HEK293 (cell line): ENCODE measurements around the gene FAM171A2.

ENCODE experiments used
- CTCF ChIA-PET: fragments of 350-600 bp; formaldehyde crosslinking; extraction: SDS; loops from one replicate; lab custom pipeline; 2021; ENCODE audit warnings: antibody characterized with exemption; lab: Yijun Ruan, JAX
- POLR2A ChIA-PET: fragments of 300-600 bp; formaldehyde crosslinking; extraction: SDS; loops from one replicate; lab custom pipeline; 2020; ENCODE audit warnings: antibody characterized with exemption, inconsistent platforms; lab: Yijun Ruan, JAX
- H3K27ac ChIP-seq: fragments of 200-500 bp; sonication (Bioruptor generic); 2 replicates; pipeline ENCODE4 v1.5.1; 2014; ENCODE audit warnings: low read depth, low read length, control low read depth, inconsistent platforms; ENCODE audit errors: extremely low read depth
- H3K36me3 ChIP-seq, 2 experiments: fragments of 200-500 bp in 1 of 2; sonication (Bioruptor generic) in 1 of 2; 1 replicate in 1 of 2; 2 replicates in 1 of 2; pipeline ENCODE4 v1.5.1; 2014 to 2017; ENCODE audit warnings: inconsistent platforms in 2 of 2, low read length in 2 of 2; ENCODE audit not compliant: control insufficient read depth in 2 of 2, insufficient read depth in 1 of 2
- H3K4me1 ChIP-seq: fragments of 200-500 bp; sonication (Bioruptor generic); 2 replicates; pipeline ENCODE4 v1.5.1; 2014; ENCODE audit warnings: mild to moderate bottlenecking, low read length, inconsistent platforms; ENCODE audit not compliant: control insufficient read depth, insufficient read depth
- H3K4me3 ChIP-seq: 2 replicates; pipeline ENCODE4 v1.5.1; 2011; ENCODE audit warnings: low read depth, mild to moderate bottlenecking, control low read depth, low read length, moderate library complexity
- H3K9me3 ChIP-seq: fragments of 200-500 bp; sonication (Bioruptor generic); 2 replicates; pipeline ENCODE4 v1.5.1; 2014; ENCODE audit warnings: low read depth, low read length, inconsistent platforms; ENCODE audit not compliant: control insufficient read depth, insufficient read depth
- BCL11A ChIP-seq: fragments of 450-650 bp; formaldehyde crosslinking; IDR thresholded peaks from 2 replicates; pipeline ENCODE4 v1.5.1; 2016; ENCODE audit warnings: low read depth, missing biosample characterization, missing genetic modification characterization
- BCL11B ChIP-seq: fragments of 450-650 bp; formaldehyde crosslinking; IDR thresholded peaks from 2 replicates; pipeline ENCODE4 v1.5.1; 2016; ENCODE audit warnings: low read depth, missing biosample characterization, missing genetic modification characterization
- HOXA7 ChIP-seq: sonication (generic); formaldehyde crosslinking; IDR thresholded peaks from 2 replicates; pipeline ENCODE4 v1.8.1; 2022; ENCODE audit warnings: missing genetic modification reagents, borderline replicate concordance
- HOXC10 ChIP-seq: sonication (generic); formaldehyde crosslinking; IDR thresholded peaks from 2 replicates; pipeline ENCODE4 v1.8.1; 2023; ENCODE audit warnings: mild to moderate bottlenecking, missing genetic modification reagents
- KLF10 ChIP-seq: fragments of 450-650 bp; IDR thresholded peaks from 2 replicates; pipeline ENCODE4 v1.5.1; 2018; ENCODE audit warnings: missing biosample characterization, mild to moderate bottlenecking, missing genetic modification characterization
- KLF9 ChIP-seq: fragments of 450-650 bp; formaldehyde crosslinking; IDR thresholded peaks from 2 replicates; pipeline ENCODE4 v1.5.1; 2016; ENCODE audit warnings: missing biosample characterization, missing genetic modification characterization, low read depth
- OSR2 ChIP-seq: fragments of 450-650 bp; formaldehyde crosslinking; IDR thresholded peaks from 2 replicates; pipeline ENCODE4 v1.5.1; 2016; ENCODE audit warnings: missing biosample characterization, missing genetic modification characterization
- ZBTB17 ChIP-seq: fragments of 450-650 bp; formaldehyde crosslinking; IDR thresholded peaks from 2 replicates; pipeline ENCODE4 v1.5.1; 2016; ENCODE audit warnings: missing biosample characterization, missing genetic modification characterization
- ZBTB26 ChIP-seq: fragments of 450-650 bp; formaldehyde crosslinking; optimal IDR thresholded peaks from 2 replicates; pipeline ENCODE3; 2016; ENCODE audit warnings: missing biosample characterization, mild to moderate bottlenecking, missing genetic modification characterization
- ZBTB6 ChIP-seq: fragments of 450-650 bp; formaldehyde crosslinking; IDR thresholded peaks from 2 replicates; pipeline ENCODE4 v1.5.1; 2017; ENCODE audit warnings: missing biosample characterization, missing genetic modification characterization
- ZBTB7A ChIP-seq: fragments of 450-650 bp; formaldehyde crosslinking; IDR thresholded peaks from 2 replicates; pipeline ENCODE4 v1.5.1; 2016; ENCODE audit warnings: low read depth, missing biosample characterization, missing genetic modification characterization
- ZBTB8A ChIP-seq: fragments of 450-650 bp; formaldehyde crosslinking; IDR thresholded peaks from 2 replicates; pipeline ENCODE4 v1.5.1; 2016; ENCODE audit warnings: missing biosample characterization, missing genetic modification characterization
- ZFHX2 ChIP-seq: fragments of 450-650 bp; formaldehyde crosslinking; conservative IDR thresholded peaks from 2 replicates; pipeline ENCODE4 v1.5.1; 2016; ENCODE audit warnings: missing biosample characterization, missing genetic modification characterization
- ZNF133 ChIP-seq: fragments of 450-650 bp; formaldehyde crosslinking; IDR thresholded peaks from 2 replicates; pipeline ENCODE4 v1.5.1; 2016; ENCODE audit warnings: missing biosample characterization, missing genetic modification characterization
- ZNF184 ChIP-seq: fragments of 450-650 bp; IDR thresholded peaks from 2 replicates; pipeline ENCODE4 v1.5.1; 2018; ENCODE audit warnings: missing biosample characterization, mild to moderate bottlenecking, missing genetic modification characterization
- ZNF335 ChIP-seq: fragments of 450-650 bp; formaldehyde crosslinking; conservative IDR thresholded peaks from 2 replicates; pipeline ENCODE4 v1.5.1; 2016; ENCODE audit warnings: missing biosample characterization, missing genetic modification characterization
- ZNF354C ChIP-seq: fragments of 450-650 bp; formaldehyde crosslinking; IDR thresholded peaks from 2 replicates; pipeline ENCODE4 v1.5.1; 2016; ENCODE audit warnings: missing biosample characterization, missing genetic modification characterization, low read depth, borderline replicate concordance
- ZNF394 ChIP-seq: fragments of 450-650 bp; formaldehyde crosslinking; IDR thresholded peaks from 2 replicates; pipeline ENCODE4 v1.5.1; 2016; ENCODE audit warnings: missing biosample characterization, missing genetic modification characterization, mild to moderate bottlenecking, moderate library complexity, borderline replicate concordance
- ZNF473 ChIP-seq: fragments of 450-650 bp; formaldehyde crosslinking; IDR thresholded peaks from 2 replicates; pipeline ENCODE4 v1.5.1; 2017; ENCODE audit warnings: missing biosample characterization, missing genetic modification characterization
- ZNF548 ChIP-seq: fragments of 450-650 bp; formaldehyde crosslinking; IDR thresholded peaks from 2 replicates; pipeline ENCODE4 v1.5.1; 2016; ENCODE audit warnings: missing biosample characterization, missing genetic modification characterization
- ZNF555 ChIP-seq: fragments of 450-650 bp; formaldehyde crosslinking; conservative IDR thresholded peaks from 2 replicates; pipeline ENCODE4 v1.5.1; 2017; ENCODE audit warnings: missing biosample characterization, mild to moderate bottlenecking, missing genetic modification characterization, inconsistent platforms
- ZNF561 ChIP-seq: fragments of 450-650 bp; IDR thresholded peaks from 2 replicates; pipeline ENCODE4 v1.5.1; 2018; ENCODE audit warnings: missing biosample characterization, missing genetic modification characterization, borderline replicate concordance
- ZNF596 ChIP-seq: fragments of 450-650 bp; IDR thresholded peaks from 2 replicates; pipeline ENCODE4 v1.5.0; 2018; ENCODE audit warnings: missing biosample characterization, mild to moderate bottlenecking, missing genetic modification characterization, moderate library complexity
- ZNF629 ChIP-seq: fragments of 450-650 bp; formaldehyde crosslinking; IDR thresholded peaks from 2 replicates; pipeline ENCODE4 v1.5.1; 2017; ENCODE audit warnings: missing biosample characterization, missing genetic modification characterization
- ZNF660 ChIP-seq: fragments of 450-650 bp; IDR thresholded peaks from 2 replicates; pipeline ENCODE4 v1.5.1; 2018; ENCODE audit warnings: missing biosample characterization, mild to moderate bottlenecking, missing genetic modification characterization
- TF ChIP-seq, protein P1 (sequence below): fragments of 450-650 bp; formaldehyde crosslinking; IDR thresholded peaks from 2 replicates; pipeline ENCODE4 v1.5.1; 2016; ENCODE audit warnings: missing biosample characterization, missing genetic modification characterization
- TF ChIP-seq, protein P2 (sequence below): fragments of 450-650 bp; formaldehyde crosslinking; IDR thresholded peaks from 2 replicates; pipeline ENCODE4 v1.5.1; 2016; ENCODE audit warnings: missing biosample characterization, missing genetic modification characterization
- TF ChIP-seq, protein P3 (sequence below): fragments of 450-650 bp; IDR thresholded peaks from 2 replicates; pipeline ENCODE4 v1.5.1; 2018; ENCODE audit warnings: missing biosample characterization, missing genetic modification characterization
- TF ChIP-seq, protein P4 (sequence below): fragments of 450-650 bp; formaldehyde crosslinking; IDR thresholded peaks from 2 replicates; pipeline ENCODE4 v1.5.1; 2016; ENCODE audit warnings: missing biosample characterization, missing genetic modification characterization

The FAM171A2 gene

GRCh38 chr17:44326861-44327444, 36.7 kb downstream of the FAM171A2 start (continued):
- TF ChIP-seq ZBTB17 (tag by site-specific recombination) (0 out of 2 replicates have a peak, but pooled peaks have one; percentile 43), BCL11B (tag by site-specific recombination) (no peak), HOXA7 (CRISPR knock-in tag) (no peak), ZNF555 (tag by site-specific recombination) (no peak), ZBTB7A (tag by site-specific recombination) (no peak), ZNF473 (tag by site-specific recombination) (no peak), KLF10 (tag by site-specific recombination) (peak; percentile 37; the same call in 1 of the 2 replicates), ZNF133 (tag by site-specific recombination) (no peak)
- TF ChIP-seq, protein P1, sequence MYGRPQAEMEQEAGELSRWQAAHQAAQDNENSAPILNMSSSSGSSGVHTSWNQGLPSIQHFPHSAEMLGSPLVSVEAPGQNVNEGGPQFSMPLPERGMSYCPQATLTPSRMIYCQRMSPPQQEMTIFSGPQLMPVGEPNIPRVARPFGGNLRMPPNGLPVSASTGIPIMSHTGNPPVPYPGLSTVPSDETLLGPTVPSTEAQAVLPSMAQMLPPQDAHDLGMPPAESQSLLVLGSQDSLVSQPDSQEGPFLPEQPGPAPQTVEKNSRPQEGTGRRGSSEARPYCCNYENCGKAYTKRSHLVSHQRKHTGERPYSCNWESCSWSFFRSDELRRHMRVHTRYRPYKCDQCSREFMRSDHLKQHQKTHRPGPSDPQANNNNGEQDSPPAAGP, result no peak
- TF ChIP-seq, all 188 proteins: peak for 19

- Histone ChIP-seq H3K9me3 (no peaks in the 10 kb centered on the region), H3K36me3 (peaks cover 3 to 30% of the 10 kb centered on the region in 2 experiments; a peak in 2 of 3 replicates), H3K4me1 (0 out of 2 replicates have a peak, but pooled peaks cover 3% of the 10 kb centered on the region), H3K4me3 (peak within 1 kb of the TSS; percentile 88), H3K27ac (peak within 1 kb of the TSS; percentile 56; the same call in 1 of the 2 replicates)
- CTCF ChIA-PET, result interaction anchor here (0.5 to 1.8 kb wide), 9 partner anchors 14 to 1295 kb away, joined by 3 to 7 read pairs (median 3); partner anchors contain the start of gene GRN
- POLR2A ChIA-PET, result interaction anchor here (0.5 to 2.4 kb wide), 14 partner anchors 10 to 1850 kb away, joined by 3 to 11 read pairs (median 4); partner anchors contain the start of genes TMUB2 and UBTF
- TF ChIP-seq ZNF335, result peak; percentile 81
- TF ChIP-seq, protein P2, sequence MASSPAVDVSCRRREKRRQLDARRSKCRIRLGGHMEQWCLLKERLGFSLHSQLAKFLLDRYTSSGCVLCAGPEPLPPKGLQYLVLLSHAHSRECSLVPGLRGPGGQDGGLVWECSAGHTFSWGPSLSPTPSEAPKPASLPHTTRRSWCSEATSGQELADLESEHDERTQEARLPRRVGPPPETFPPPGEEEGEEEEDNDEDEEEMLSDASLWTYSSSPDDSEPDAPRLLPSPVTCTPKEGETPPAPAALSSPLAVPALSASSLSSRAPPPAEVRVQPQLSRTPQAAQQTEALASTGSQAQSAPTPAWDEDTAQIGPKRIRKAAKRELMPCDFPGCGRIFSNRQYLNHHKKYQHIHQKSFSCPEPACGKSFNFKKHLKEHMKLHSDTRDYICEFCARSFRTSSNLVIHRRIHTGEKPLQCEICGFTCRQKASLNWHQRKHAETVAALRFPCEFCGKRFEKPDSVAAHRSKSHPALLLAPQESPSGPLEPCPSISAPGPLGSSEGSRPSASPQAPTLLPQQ, result peak; percentile 62; the same call in 1 of the 2 replicates
- TF ChIP-seq, protein P3, sequence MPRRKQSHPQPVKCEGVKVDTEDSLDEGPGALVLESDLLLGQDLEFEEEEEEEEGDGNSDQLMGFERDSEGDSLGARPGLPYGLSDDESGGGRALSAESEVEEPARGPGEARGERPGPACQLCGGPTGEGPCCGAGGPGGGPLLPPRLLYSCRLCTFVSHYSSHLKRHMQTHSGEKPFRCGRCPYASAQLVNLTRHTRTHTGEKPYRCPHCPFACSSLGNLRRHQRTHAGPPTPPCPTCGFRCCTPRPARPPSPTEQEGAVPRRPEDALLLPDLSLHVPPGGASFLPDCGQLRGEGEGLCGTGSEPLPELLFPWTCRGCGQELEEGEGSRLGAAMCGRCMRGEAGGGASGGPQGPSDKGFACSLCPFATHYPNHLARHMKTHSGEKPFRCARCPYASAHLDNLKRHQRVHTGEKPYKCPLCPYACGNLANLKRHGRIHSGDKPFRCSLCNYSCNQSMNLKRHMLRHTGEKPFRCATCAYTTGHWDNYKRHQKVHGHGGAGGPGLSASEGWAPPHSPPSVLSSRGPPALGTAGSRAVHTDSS (tag by site-specific recombination), result peak; percentile 41; the same call in 1 of the 2 replicates
- TF ChIP-seq ZNF629 (tag by site-specific recombination), result 0 out of 2 replicates have a peak, but pooled peaks have one; percentile 3
- TF ChIP-seq ZNF596, result 0 out of 2 replicates have a peak, but pooled peaks have one; percentile 39
- TF ChIP-seq ZBTB6 (tag by site-specific recombination), result peak; percentile 46; the same call in 1 of the 2 replicates
- no peak for TF ChIP-seq ZNF354C (tag by site-specific recombination)
- TF ChIP-seq ZBTB8A (tag by site-specific recombination), result peak; percentile 14
- peak; percentile 84; the same call in 1 of the 2 replicates for TF ChIP-seq ZNF561 (tag by site-specific recombination)
- TF ChIP-seq BCL11A, result 0 out of 2 replicates have a peak, but pooled peaks have one; percentile 28
- no peak for TF ChIP-seq ZNF548 (tag by site-specific recombination)
- peak; percentile 69 for TF ChIP-seq ZFHX2 (tag by site-specific recombination)
- TF ChIP-seq ZNF184 (tag by site-specific recombination), result 0 out of 2 replicates have a peak, but pooled peaks have one; percentile 26
- peak; percentile 87 for TF ChIP-seq ZNF394 (tag by site-specific recombination)
- TF ChIP-seq, protein P4, sequence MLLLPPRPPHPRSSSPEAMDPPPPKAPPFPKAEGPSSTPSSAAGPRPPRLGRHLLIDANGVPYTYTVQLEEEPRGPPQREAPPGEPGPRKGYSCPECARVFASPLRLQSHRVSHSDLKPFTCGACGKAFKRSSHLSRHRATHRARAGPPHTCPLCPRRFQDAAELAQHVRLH, result no peak
- TF ChIP-seq ZNF660 (tag by site-specific recombination), result peak; percentile 78; the same call in 1 of the 2 replicates
- peak; percentile 57; the same call in 1 of the 2 replicates for TF ChIP-seq HOXC10 (CRISPR knock-in tag)
- TF ChIP-seq OSR2, result no peak
- peak; percentile 73 for TF ChIP-seq ZBTB26 (tag by site-specific recombination)
- TF ChIP-seq KLF9 (tag by site-specific recombination), result peak; percentile 85
Observed at GRCh38 chr17:44324571-44325275, 38.9 kb downstream of the FAM171A2 start, which contains the start of gene SLC25A39. SLC25A39 (minus strand) TSS chr17:44324823; CDS start chr17:44323562, 1,261 bp downstream.
